ENCODE measurements around the gene DNAH8.

Gene DNAH8

DNA sequence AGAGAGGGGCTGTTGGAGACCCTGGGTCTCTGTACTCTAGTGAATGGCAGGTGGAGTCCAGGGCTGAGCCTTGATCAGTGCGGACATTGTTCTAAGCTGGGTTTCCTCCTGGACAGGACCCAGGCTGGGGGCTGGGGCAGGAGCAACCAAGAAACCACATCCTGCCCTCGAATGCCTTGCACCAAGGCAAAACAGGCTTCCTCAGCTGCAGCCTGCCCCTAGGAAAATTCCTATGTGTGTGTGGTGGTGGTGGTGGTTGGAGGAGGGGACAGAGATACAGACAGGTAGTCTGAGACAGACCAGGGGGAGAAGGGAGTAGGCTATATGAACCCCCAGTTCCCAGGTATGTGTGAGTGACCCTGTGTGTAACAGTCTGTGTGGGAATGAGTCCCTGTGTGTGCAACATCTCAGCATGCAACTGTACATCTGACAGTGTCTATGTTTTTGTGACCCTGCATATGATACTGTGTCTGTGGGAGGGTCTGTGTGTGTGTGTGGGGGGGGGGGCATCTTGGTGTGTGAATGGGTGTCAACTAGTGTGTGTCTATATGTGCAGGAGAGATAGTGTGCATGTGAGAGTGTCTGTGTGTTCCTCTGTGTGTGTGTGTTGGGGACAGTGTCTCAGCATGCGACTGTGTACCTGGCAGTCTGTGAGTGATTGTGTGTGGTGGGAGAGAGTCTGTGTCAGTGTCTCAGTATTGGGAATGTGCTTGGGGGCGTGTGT, 336.4 kb downstream of the DNAH8 start:
- DNase-seq (ENCODE audit: low read depth in 2 of 2): no peak

- no peak for DNase-seq (ENCODE audit: low read depth in 2 of 2)
Observed at GRCh38 chr6:39053016-39053624, 338.0 kb downstream of the DNAH8 start.

DNA sequence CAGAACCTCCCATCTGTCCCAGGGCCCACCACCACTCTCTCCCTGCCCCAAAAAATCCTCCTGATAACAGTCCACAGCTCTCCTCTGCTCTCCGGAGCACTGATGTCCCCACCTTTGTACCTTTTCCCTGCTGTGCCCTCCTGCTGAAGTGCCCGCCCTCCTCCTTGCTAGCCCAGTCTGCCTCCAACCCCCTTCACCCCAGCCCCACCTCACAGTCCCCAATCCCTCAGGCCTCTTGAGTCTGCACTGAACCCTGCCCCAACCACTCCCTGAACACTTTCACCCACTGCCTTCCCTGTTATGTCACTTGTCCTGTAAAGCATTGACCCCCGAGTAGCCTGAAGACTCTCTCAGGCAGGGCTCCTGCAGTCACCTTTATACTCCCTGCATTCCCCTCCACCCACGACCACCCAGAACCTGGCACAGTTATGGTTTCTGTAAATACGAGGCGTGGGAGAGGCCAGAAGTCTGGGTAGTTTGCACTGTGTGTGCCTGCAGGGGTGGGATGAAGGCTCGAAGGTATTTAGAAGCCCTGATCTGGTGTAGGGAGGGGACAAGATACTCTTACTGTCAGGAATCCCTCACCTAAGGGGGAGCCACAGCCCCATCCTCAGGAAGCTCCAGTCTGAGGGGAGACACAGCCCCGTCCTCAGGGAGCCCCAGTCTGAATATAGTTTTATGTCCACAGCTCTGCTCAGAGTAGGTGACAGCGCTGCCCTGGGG, 338.9 kb downstream of the DNAH8 start:
- no peak for DNase-seq (ENCODE audit: low read depth in 2 of 2)

GRCh38 chr6:39054577-39055142, 339.5 kb downstream of the DNAH8 start:
- DNase-seq (ENCODE audit: low read depth in 2 of 2): no peak

DNA sequence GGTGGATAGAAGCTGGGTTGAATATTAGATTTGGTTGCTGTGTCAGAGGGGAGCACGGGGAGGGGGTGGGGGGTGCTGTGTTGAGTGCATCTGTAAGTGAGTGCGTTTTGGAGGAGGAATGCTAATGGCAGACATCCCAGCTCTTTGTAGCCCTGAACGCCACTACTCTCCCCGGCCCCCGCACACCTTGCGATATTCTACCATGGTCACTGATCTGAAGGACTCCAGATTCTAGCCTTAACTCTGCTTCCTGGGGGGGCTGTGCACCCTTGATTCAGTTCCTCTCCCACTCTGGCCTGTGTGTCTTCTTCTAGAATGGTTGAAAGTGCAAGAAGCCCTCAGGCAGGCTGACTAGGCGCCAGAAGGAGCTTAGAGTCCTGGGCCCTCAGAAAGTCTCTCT, 340.6 kb downstream of the DNAH8 start:
- DNase-seq (ENCODE audit: low read depth in 2 of 2): no peak

GRCh38 chr6:39056191-39056590, 341.1 kb downstream of the DNAH8 start:
- no peak for DNase-seq (ENCODE audit: low read depth in 2 of 2)

- DNase-seq (ENCODE audit: low read depth in 2 of 2): no peak
Observed at GRCh38 chr6:39056681-39057080, 341.6 kb downstream of the DNAH8 start.

- DNase-seq (ENCODE audit: low read depth in 2 of 2): no peak
Observed at GRCh38 chr6:39057251-39058155, 342.4 kb downstream of the DNAH8 start.

GRCh38 chr6:39058471-39059147, 343.5 kb downstream of the DNAH8 start:
- DNase-seq (ENCODE audit: low read depth in 2 of 2): no peak

- DNase-seq (ENCODE audit: low read depth in 2 of 2): no peak
Observed at GRCh38 chr6:39059496-39060310, 344.6 kb downstream of the DNAH8 start.

DNA sequence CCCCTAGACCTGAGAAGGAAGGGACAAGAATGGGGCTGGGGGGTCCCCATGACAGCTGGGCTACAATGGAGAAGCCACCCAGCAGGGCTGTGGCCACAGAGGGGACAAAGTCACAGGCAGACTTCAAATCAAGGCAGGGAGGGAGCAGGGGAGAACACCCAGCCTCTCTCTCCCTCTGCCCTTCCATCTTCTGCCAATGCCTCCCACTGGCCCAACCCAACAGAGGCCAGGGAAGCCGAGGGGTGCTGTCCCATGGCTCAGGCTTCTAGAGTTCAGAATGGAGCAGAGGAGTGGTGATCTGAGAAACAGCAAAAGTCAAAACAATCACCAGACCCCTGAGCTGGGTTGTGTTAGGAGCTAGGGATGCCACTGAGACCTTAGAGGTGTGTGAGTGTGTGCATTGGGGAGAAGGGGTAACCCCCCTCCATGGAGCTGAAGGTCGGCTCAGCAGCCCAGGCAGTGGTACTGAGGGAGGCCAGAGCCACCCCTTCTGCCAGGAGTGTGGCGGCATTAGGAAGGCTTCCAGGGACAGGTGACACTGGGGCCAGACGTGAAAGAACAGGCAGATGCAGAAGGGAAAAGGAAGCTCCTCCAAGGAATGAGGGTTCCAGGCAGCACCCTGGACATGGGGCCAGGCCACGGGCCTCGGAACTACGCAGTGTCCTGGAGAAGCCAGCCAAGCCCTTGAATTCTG, 345.5 kb downstream of the DNAH8 start:
- DNase-seq (ENCODE audit: low read depth in 2 of 2): no peak

- DNase-seq (ENCODE audit: low read depth in 2 of 2): no peak
Observed at GRCh38 chr6:39061182-39061581, 346.1 kb downstream of the DNAH8 start.

- no peak for DNase-seq (ENCODE audit: low read depth in 2 of 2)
Observed at GRCh38 chr6:39061588-39061987, 346.5 kb downstream of the DNAH8 start.

DNA sequence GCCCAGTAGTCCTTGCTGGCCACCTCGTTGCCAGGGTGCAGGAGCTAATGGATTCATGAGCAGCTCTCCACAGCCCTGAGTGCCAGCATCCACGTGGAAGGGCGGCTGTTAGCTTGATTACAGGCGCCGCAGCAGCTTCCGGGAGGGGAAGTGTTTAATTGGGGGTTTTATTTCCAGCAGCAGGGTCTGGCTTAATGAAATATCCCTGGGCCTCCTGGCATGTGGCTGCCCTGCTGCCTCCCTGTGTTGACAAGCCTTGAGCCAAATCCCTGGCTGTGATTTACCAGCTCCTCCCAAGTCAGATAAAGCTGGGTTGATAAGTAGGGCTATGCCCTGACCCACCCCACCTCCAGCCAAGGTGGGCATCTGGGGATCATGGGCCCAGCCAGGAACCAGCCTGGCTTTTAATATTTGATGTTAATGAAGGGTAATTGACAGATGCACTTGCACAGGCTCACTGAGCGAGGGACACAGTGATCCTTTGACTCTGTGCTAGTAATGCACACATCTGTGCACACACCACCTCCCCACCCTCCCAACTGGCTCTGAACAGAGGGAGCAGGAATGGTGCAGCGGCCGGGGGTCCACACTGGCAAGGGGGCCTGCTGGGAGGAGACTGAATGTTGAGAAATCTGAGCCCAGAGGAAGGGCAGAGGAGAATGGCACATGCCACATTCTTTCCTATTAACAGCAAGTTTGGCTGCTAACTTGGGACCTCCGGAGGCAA, 347.1 kb downstream of the DNAH8 start:
- no peak for DNase-seq (ENCODE audit: low read depth in 2 of 2)

- no peak for DNase-seq (ENCODE audit: low read depth in 2 of 2)
Observed at GRCh38 chr6:39063526-39063925, 348.4 kb downstream of the DNAH8 start.

- no peak for DNase-seq (ENCODE audit: low read depth in 2 of 2)
Observed at GRCh38 chr6:39065561-39065960, 350.4 kb downstream of the DNAH8 start.

DNA sequence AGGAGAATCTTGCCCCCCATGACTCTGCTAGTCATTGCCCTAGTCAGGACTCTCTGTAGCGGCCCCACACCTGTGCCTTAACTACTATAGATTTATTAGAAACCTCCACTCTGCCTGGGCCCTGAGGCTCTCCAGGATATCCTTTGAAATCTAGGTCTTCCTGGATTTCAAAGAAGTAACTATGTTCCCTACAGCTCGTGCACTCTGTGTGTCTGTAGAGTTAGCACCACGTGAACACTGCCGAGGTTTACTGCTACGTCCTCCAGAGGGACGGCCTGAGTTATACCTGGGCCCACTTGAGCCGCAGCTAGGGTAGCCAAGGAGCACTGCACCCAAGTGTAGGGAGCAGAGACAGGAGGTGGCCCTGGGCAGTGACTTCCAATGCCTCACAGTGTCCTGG, 353.3 kb downstream of the DNAH8 start:
- DNase-seq (ENCODE audit: low read depth in 2 of 2): no peak

DNA sequence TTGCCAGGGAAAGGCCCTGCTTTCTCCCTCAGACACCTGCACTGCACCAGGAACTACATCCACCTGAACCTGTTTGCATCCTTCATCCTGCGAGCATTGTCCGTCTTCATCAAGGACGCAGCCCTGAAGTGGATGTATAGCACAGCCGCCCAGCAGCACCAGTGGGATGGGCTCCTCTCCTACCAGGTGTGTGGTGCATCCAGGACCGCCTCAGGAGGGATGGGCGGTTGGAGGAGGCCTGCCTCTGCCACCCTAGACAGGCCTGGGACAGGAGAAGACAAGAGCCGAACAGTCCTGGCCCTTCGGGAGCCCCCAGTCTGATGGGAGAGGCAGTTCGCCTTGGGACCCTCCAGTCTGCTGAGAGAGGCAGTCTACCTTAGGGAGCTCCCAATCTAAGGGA, 357.7 kb downstream of the DNAH8 start:
- no peak for DNase-seq (ENCODE audit: low read depth in 2 of 2)
